Right cardiac atrium (tissue), 5 donors: ENCODE results near the gene SMIM8. TPM values are rescaled to one million over a fixed set of nuclear protein-coding genes. Genes with fewer than 3 reads are reported as not detected.
A peak's percentile ranks its signal among the peaks of the same experiment; 100 is the strongest.
"Not testable (repeated sequence)": the region's sequence is repeated elsewhere in the genome, so short reads cannot be mapped to it uniquely, and the experiment has no call there.

Experiments used
- ATAC-seq, 2 donors: fragments of 200-7000 bp; cut with Tn5 transposase; one replicate each; pipeline versions ENCODE4 v1.8.0 to v1.9.1; 2020; ENCODE audit warnings: moderate library complexity in 2 of 2, mild to moderate bottlenecking in 1 of 2
- DNase-seq, 3 donors: peaks; one replicate each; pipeline ENCODE4 v3.0.0-alpha.2; 2020
- H3K27ac ChIP-seq: one replicate; pipeline ENCODE4 v1.5.1; 2013; ENCODE audit warnings: mild to moderate bottlenecking, low read length, control low read depth, moderate library complexity
- H3K27me3 ChIP-seq: one replicate; pipeline ENCODE4 v1.6.1; 2013; ENCODE audit not compliant: control insufficient read depth, insufficient read depth
- H3K4me1 ChIP-seq: one replicate; pipeline ENCODE4 v1.6.1; 2013; ENCODE audit warnings: low read length; ENCODE audit not compliant: control insufficient read depth, insufficient read depth
- H3K4me3 ChIP-seq: one replicate; pipeline ENCODE4 v1.5.1; 2013; ENCODE audit warnings: low read length, control low read depth
- H3K9me3 ChIP-seq: one replicate; pipeline ENCODE4 v1.6.1; 2013; ENCODE audit warnings: low read length; ENCODE audit not compliant: control insufficient read depth
- WGBS: extraction: QIAGEN DNeasy Blood & Tissue Kit; methylation state at CpG from one replicate; pipeline ENCODE4 v1.1.7; 2013; 5-methylcytosine and 5-hydroxymethylcytosine counted together
- intact Hi-C, 4 donors: fragments of 100-400 bp; cut with DNase I; formaldehyde crosslinking; loops; one replicate each; pipeline versions ENCODE4 v1.11.0 to v1.14.0; 2022 to 2023
- polyA plus RNA-seq: library from polyadenylated mRNA; stranded (reverse); fragments of 200-250 nt; gene quantifications from one replicate; pipeline ENCODE4 v1.2.3, GENCODE V29; 2013
- total RNA-seq, 4 donors: library from RNA; stranded (reverse); fragmentation: NEBNext Ultra II Directional; extraction: Animal tissue kit (Norgen Biotek cat#: 25700); gene quantifications; one replicate each; pipeline ENCODE4 v1.2.1, GENCODE V29; 2021
- donor health status: healthy with polysubstance abuse.
- donor health status: DM: no; HTN: yes; CAD: no.
- donor health status: DM: no; HTN: no; CAD: no.
- donor health status: DM: no; HTN: yes; CAD: no; lungs with severe emphysema.
- donor health status: DM: yes; HTN: yes; CAD: no.

Gene SMIM8
- total and polyA plus RNA-seq, 5 donors, result 10.6 to 21.7 (median 14.8) TPM

- Histone ChIP-seq H3K9me3 (no peaks in the 10 kb centered on the region), H3K27me3 (no peaks in the 10 kb centered on the region), H3K27ac (no peak overlapping the region), H3K4me3 (no peak overlapping the region), H3K4me1 (no peaks in the 10 kb centered on the region)
- DNase-seq (no peak), ATAC-seq (no peak)
- WGBS, result 87% methylated on average over 2 of the region's 2 CpGs
- intact Hi-C loops, result no loop called here
Measured at GRCh38 chr6:87291883-87292282, 30.5 kb upstream of the SMIM8 start.

DNA sequence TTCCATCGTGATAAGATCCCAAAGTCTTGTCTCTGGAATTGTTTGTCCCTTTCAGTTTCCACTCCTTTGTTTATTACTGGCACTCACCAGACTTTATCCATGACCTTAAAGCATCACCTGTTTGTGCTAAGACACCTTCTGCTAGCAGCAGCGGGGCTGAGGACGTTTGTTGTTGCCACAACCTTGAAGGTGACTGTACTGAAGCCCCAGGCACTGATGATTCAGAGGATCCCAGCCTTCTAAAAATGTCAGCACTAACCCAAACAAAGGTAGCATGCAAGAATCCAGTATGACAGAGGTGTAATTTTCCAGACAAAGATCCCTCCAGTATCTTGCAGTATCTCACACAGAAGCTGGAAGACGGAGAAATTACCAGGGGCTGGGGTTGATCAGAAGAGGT lies 28.9 kb upstream of the SMIM8 start:
- intact Hi-C loops, result no loop called here
- H3K4me1 ChIP-seq, result no peaks in the 10 kb centered on the region
- no peak for ATAC-seq

GRCh38 chr6:87297119-87297518 lies 25.3 kb upstream of the SMIM8 start:
- intact Hi-C loops, result no loop called here
- H3K27me3 ChIP-seq, result no peaks in the 10 kb centered on the region
- 59% methylated on average over 1 of the region's 1 CpG for WGBS
- H3K4me1 ChIP-seq, result no peaks in the 10 kb centered on the region
- no peak overlapping the region for H3K4me3 ChIP-seq
- H3K9me3 ChIP-seq, result no peaks in the 10 kb centered on the region
- ATAC-seq (no peak), DNase-seq (no peak)
- no peak overlapping the region for H3K27ac ChIP-seq

More for the DNA sequence above, 28.9 kb upstream of the SMIM8 start:
- Histone ChIP-seq H3K27me3 (no peaks in the 10 kb centered on the region), H3K4me3 (no peak overlapping the region), H3K27ac (no peak overlapping the region), H3K9me3 (no peaks in the 10 kb centered on the region)
- DNase-seq, result no peak
- 89% methylated on average over 4 of the region's 4 CpGs for WGBS

GRCh38 chr6:87301277-87301676 lies 21.1 kb upstream of the SMIM8 start:
- DNase-seq, result peak in 1 of 3 donors; percentile 32
- H3K9me3 ChIP-seq, ATAC-seq, intact Hi-C loops, H3K27ac ChIP-seq, H3K4me3 ChIP-seq, H3K27me3 ChIP-seq, H3K4me1 ChIP-seq: not testable (repeated sequence)
- 84% methylated on average over 9 of the region's 9 CpGs for WGBS

GRCh38 chr6:87308970-87309369 lies 13.4 kb upstream of the SMIM8 start:
- DNase-seq (no peak), ATAC-seq (no peak)
- Histone ChIP-seq H3K9me3 (no peaks in the 10 kb centered on the region), H3K27me3 (no peaks in the 10 kb centered on the region), H3K4me1 (no peaks in the 10 kb centered on the region), H3K27ac (no peak overlapping the region), H3K4me3 (no peak overlapping the region)
- 57% methylated on average over 4 of the region's 4 CpGs for WGBS
- intact Hi-C loops, result no loop called here

DNA sequence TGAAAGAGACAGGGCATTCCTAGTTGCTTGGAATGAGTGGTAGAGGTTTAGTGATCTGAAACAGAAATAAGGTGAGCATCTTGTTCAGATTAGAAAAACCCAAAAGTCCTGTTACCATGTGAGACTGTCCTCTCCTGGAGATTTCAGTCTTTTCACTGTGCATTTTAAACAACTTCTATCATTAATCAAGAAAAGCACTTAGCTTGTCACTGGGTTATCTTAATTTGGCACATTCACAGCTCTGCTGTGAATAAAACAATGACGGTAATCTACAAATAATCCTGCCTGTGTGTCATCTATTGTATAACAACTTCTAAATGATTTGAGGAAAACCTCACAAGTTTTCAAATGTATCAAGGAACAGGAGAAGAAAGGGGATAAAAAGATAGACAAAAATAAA lies 9.5 kb upstream of the SMIM8 start:
- Histone ChIP-seq H3K27me3 (no peaks in the 10 kb centered on the region), H3K4me1 (no peaks in the 10 kb centered on the region), H3K27ac (no peak overlapping the region), H3K4me3 (no peak overlapping the region), H3K9me3 (no peaks in the 10 kb centered on the region)
- no peak for DNase-seq
- WGBS, result 12% methylated on average over 1 of the region's 1 CpG
- no peak for ATAC-seq
- intact Hi-C loops, result no loop called here

- Histone ChIP-seq H3K27me3 (no peaks in the 10 kb centered on the region), H3K4me1 (no peaks in the 10 kb centered on the region), H3K27ac (no peak overlapping the region), H3K4me3 (no peak overlapping the region), H3K9me3 (no peaks in the 10 kb centered on the region)
- ATAC-seq, result no peak
- DNase-seq, result no peak
- intact Hi-C loops, result no loop called here
- WGBS, result 85% methylated on average over 3 of the region's 3 CpGs
Measured at GRCh38 chr6:87315071-87315470, 7.3 kb upstream of the SMIM8 start.

- Histone ChIP-seq H3K4me3 (no peak overlapping the region), H3K27me3 (no peaks in the 10 kb centered on the region), H3K4me1 (no peaks in the 10 kb centered on the region), H3K9me3 (no peaks in the 10 kb centered on the region), H3K27ac (no peak overlapping the region)
- ATAC-seq (no peak), DNase-seq (no peak)
- WGBS, result 86% methylated on average over 3 of the region's 3 CpGs
- intact Hi-C loops, result no loop called here
Measured at GRCh38 chr6:87319271-87319987, 3.0 kb upstream of the SMIM8 start.

DNA sequence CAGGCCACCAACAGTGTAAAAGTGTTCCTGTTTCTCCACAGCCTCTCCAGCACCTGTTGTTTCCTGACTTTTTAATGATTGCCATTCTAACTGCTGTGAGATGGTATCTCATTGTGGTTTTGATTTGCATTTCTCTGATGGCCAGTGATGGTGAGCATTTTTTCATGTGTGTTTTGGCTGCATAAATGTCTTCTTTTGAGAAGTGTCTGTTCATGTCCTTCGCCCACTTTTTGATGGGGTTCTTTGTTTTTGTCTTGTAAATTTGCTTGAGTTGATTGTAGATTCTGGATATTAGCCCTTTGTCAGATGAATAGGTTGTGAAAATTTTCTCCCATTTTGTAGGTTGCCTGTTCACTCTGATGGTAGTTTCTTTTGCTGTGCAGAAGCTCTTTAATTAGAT lies 1.5 kb downstream of the SMIM8 start:
- WGBS, result 97% methylated on average over 1 of the region's 1 CpG
- ATAC-seq, H3K4me3 ChIP-seq, intact Hi-C loops, H3K27ac ChIP-seq, DNase-seq, H3K9me3 ChIP-seq, H3K27me3 ChIP-seq, H3K4me1 ChIP-seq: not testable (repeated sequence)

DNA sequence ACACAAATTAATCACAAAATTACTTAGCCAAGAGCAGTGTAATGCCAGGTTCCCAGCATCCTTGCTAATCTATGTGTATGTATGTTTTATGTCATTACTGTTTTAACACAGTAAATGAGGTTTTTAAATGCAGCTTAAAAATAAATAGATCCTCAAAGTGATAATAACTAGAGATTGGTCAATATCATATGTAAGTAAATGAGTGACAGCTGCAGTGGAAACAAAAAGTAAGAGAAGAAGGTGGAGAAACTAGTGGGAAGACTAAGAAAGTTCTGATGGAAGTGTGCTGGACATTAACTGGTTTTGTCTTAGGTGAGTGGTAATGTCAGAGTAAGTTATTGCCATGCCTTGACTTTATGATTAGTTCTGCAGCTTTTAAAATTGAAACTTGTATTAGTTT lies 8.6 kb downstream of the SMIM8 start:
- no peak for ATAC-seq

DNA sequence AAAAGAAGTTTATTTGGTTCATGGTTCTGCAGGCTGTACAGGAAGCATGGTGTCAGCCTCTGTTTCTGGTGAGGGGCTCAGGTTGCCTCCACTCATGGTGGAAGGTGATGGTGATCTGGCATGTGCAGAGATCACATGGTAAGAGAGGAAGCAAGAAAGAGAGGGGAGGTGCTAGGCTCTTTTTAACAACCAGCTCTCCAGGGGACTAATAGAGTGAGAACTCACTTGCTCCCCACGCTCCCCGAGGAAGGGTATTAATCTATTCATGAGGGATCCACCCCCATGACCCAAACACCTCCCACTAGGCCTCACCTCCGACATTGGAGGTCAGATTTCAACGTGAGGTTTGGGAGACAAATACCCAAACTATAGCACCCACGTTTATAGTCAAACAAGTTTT lies 10.6 kb downstream of the SMIM8 start:
- H3K27me3 ChIP-seq, result no peaks in the 10 kb centered on the region
- peaks cover 5% of the 10 kb centered on the region for H3K4me1 ChIP-seq
- intact Hi-C loops, result no loop called here
- H3K4me3 ChIP-seq, result no peak overlapping the region
- no peaks in the 10 kb centered on the region for H3K9me3 ChIP-seq
- ATAC-seq, result no peak
- H3K27ac ChIP-seq, result no peak overlapping the region
- WGBS, result 64% methylated on average over 5 of the region's 5 CpGs
- no peak for DNase-seq

More for the DNA sequence above, 8.6 kb downstream of the SMIM8 start:
- Histone ChIP-seq H3K27me3 (no peaks in the 10 kb centered on the region), H3K4me1 (peaks cover 5% of the 10 kb centered on the region), H3K4me3 (no peak overlapping the region), H3K9me3 (no peaks in the 10 kb centered on the region), H3K27ac (no peak overlapping the region)
- intact Hi-C loops, result no loop called here
- no peak for DNase-seq
